DMS 273 treated with DMSO at 0.1 percent for 48 hours (cell line): ENCODE results near the gene DNAH7.
"Not testable (repeated sequence)": the region's sequence is repeated elsewhere in the genome, so short reads cannot be mapped to it uniquely, and the experiment has no call there.

Experiments used
- DNase-seq: peaks from one replicate; lab custom pipeline; 2025; lab: John Stamatoyannopoulos, UW

Gene DNAH7

DNA sequence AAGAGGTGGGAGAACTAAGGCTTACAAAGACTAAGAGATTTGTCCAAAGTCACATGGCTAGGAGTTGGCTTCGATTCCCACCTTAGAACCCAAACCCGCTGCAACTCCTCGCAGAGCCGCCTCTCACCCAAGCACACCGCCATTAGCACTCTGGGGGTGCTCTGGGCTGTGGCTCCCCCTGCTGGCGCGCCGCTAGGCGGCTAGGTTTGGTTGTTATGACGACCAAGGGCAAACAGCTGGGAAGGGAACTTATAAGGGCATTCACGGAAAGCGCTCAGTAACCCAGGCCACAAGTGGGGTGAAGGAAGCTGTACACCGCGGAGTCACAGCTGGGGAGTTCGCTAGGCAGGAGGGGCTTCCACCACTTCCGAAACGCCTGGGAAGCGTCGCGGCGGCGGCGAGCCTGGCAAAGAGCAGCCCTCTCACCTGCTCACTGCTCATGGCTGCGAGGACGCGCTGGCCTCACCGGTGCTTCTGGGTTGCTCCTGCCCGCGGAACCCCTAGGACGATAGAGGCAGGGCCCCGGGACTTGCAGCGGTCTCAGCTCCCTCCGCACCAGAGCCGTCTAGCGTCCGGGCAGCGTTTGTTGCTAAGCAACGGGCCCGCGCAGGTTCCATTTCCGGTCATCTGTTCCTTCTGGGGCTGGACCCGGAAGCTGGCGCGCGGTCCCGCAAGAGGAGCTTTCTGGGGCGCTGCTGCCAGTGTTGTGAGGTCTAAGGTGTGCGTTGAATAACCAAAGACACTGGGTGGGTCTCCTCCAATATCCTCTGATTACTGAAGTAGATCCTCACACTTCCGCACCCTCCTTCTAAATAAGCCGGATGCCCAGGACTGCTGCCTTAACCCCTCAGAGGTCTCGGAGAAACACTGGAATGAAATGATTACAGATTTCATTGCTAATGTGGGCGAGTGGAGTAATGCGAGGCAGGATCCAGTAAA lies at the start of gene DNAH7:
TSS of gene DNAH7 (minus strand) at position 567 of the 939 bp plus-strand sequence. CDS start at position 441, 126 bp downstream.
- DNase-seq, result peak; percentile 83

DNA sequence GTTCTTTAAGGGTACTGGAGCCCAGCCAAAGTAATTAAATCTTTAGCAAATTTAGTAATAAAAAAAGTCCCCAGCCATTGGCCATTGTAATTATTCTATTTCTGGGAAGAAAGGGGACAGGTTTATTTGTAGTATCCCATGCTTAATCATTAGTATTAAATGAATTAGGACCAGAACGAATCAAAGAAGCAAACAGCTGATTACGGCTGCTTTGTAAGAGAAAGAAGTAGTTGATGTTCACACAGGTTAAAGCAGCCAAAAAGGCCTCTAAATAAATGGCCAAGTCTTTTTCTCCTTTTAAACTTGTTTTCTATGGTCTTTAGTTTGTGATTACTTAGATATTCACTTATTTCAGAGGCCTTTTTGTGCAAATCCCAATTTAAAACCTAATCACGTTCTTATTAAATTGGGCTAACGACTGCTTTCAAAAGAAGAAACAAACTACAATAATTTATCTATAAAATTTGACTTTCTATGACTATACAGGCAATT lies 48.6 kb upstream of the DNAH7 start:
- no peak for DNase-seq

DNA sequence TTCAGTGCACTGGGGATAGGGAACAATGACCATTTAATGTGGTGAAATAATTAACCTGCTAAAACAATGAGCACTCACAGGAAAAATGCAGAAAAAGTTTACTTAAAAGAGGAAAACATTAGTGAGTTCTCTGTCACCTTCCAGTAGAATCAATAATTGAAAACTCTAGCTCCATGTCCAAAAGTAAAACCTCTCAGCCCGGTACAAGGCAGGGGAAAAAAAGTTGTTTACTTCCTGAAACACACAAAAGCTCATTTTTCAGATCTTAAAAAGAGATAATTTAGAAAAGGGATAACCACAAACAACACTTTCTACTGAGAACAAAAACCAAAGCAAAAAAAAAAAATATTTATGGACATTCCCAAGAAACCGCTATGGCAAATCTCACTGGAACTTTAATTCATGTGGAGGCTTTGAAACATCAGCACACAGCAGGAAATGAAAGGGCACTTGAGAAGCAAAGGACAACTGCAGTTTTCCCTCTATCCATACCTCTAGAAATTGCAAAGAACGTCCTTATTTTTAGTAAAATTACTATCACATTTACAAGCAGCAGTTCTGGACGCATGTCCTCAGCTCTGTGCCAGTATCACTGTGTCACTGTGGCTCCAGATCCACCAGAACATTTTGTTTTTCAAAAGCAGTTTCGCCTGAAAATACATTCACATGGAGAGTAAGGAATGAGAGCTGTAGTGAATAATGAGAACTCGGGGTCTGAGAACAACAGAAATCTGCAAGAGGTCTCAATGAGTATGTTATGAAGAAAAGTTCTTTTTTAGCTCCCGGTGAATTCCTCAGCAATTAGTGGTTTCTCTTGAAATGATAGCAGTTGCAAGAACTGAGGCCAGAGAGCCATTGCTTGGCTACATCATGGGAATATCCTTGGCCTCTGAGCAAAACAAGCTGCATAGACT lies 44.7 kb upstream of the DNAH7 start:
- DNase-seq, result no peak

DNA sequence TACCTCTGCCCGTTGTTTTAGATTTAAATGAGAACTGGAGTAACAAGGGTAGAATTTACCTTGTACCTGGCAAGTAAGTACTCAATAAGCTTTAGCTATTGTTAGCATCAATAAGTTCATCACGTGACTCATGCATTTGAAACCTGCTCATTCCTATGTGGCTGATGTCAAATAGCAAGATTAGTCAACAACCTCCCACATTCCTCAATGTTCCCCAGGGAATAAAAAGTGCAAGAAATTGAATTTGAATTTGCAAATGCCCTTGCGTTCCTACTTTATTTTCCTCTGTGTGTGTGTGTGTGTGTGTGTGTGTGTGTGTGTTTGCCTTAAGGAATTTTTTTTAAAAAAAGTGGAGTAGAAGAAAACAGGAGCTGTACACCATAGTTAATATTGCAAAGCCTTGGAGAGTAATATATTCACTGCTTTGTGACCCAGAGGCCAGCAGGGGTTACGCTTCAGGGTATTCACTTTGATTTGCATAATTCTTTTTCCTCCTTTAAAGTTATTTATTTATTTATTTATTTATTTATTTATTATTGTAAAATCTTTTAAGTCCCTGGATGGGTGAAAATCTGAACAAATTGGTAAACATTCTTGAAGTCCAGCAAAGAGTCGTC lies 43.9 kb upstream of the DNAH7 start:
- DNase-seq, result no peak

DNA sequence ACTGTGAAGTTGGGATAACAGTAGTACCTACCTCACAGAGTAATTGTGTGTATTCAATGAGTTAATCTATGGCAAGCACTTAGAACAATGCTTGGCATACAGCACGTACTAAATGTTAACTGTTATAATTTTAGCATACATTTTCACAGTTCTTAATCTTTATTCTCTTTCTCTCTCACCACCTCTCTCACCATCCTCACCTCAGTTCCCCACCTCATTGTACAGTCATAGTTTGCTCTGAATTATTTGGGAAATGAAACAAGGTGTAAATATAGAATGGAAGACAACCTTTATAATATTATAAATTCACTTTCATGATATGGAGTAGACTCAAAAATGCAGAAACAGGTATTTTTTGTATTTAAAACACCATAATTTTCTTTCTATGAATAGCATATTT lies 40.0 kb upstream of the DNAH7 start:
- DNase-seq, result no peak

DNA sequence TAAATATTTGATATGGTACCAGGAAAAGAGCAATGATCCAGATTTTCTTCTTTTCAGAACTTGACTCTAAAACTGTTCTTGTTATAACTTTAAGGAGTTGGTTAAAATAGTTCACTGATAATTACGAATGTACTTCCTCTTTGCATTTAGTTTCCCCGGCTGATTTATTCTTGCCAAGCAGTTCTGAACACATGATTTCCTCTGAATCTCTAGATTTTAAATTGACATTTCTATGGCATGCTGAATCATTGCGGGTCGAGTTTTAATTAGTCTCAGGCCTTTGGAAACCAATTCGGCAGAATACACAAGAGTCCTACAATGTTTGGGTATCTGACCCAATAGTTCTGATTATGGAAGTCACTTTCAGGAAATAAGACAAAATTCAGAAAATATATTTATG lies 37.3 kb upstream of the DNAH7 start:
- no peak for DNase-seq

DNA sequence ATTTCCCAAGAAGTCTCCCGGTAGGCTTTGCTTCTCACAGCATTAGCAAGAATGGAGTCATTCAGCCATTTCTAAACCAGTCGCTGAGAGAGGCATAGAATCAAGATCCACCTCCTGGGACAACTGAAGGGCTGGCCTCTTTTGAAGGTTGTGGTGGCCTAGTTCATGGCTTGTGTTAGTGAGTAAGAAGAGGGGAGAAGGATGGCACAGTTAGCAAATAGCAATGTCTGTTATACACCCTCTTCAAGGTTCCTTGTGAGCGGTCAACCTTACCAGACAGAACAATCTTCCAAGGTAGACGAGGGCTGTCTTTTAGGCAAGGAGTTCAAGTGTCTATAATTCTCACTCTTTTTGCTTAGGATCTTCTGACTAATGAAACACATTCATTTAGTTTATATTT lies 35.4 kb upstream of the DNAH7 start:
- DNase-seq, result no peak

DNA sequence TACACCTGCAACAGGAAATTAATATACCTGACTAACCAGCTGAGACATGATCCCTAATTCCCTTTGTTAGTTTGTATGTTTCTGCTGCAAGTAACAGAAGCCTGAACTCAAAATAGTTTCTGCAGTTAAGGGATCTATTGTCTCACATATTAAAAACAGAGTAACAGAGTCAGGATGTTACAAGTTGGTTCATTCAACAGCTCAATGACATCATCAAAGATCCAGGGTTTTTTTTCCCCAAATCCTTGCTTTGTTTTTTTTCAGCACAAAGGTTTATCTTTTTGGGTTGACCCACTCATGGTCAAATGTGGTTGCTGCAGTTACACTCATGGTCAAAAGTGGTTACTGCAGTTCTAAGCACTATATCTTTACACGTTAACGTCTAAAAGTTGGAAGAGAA lies 35.0 kb upstream of the DNAH7 start:
- DNase-seq, result no peak

DNA sequence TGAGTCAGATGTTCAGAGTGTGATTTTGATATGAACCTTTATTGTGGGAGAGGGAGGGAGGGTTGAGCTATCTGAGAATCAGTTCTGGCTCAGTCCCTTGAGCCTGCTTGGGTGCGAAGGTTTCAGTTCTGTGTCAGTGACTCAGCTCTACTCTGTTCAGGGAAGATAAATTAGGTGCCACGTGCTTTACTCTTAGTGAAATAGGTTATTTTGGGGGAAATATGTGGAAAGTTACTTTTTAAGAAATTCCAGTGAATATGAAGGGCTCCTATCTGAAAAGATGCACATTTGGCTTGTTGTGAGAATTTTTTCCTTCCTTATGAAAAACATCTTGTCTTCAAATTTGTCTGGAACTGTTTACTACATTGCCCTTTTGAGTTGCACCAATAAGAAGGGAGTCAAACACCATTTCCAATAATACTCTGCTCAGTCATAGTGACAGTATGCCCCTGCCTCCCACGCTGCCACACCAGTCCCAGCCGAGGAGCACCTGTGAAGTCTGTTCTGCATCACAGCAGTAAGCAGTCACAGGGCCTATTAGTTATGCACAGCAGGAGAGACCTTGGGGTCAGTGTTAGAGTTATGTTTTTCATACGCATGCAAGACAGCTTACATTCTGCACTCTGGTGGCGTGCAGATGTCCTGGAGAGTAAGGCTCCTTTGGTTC lies 32.8 kb upstream of the DNAH7 start:
- no peak for DNase-seq

DNA sequence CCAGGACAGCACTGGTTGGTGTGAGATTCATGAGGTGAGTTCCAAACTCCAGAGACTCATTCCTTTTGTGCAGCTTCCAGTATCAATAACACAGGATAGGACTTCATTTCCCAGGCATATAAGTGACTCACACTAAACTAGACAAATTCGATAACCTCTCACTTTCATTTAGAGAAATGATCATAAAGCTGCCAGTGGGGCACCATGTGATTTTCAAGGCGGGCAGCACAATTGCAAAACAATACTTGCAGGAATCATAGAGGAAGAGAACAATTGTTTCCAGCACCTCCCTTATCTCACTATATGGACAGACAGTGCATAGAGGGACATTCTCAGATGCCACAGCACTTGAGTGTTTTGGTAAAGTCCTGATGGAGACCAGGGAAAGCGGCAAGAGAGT lies 31.3 kb upstream of the DNAH7 start:
- no peak for DNase-seq

DNA sequence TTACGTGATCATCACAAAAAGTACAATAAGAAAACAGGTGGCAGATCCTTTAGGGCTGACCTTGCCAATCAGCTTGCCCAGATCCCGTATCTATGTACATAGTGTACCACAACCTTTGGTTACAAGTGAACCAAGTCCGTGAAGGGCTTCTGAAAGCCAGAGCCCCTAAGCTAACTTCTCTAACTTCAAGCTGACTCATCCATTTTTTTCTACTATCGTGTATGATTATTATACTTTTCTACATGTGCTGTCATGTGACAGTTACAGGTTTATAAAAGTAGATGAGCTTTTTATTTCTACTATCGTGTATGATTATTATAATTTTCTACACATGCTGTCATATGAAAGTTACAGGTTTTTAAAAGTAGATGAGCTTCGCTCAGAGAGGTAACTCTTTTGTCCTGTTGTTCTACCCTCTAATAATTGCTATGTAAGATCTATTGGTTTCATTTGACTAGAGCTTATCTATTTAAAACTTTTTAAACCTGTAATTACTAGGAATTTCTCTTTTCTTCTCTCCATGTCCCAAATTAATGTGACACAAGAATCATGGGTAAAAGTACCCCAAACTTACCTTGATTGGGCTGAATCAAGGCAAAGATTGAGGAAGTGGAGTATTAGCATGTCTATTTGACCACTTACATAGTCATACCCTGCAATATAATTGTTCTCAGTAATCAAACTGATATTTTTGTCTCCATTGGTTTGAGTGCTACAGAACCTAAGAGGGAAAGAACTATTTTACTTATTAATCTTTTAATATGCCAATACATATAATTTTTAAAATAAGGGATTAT lies 29.4 kb upstream of the DNAH7 start:
- no peak for DNase-seq

DNA sequence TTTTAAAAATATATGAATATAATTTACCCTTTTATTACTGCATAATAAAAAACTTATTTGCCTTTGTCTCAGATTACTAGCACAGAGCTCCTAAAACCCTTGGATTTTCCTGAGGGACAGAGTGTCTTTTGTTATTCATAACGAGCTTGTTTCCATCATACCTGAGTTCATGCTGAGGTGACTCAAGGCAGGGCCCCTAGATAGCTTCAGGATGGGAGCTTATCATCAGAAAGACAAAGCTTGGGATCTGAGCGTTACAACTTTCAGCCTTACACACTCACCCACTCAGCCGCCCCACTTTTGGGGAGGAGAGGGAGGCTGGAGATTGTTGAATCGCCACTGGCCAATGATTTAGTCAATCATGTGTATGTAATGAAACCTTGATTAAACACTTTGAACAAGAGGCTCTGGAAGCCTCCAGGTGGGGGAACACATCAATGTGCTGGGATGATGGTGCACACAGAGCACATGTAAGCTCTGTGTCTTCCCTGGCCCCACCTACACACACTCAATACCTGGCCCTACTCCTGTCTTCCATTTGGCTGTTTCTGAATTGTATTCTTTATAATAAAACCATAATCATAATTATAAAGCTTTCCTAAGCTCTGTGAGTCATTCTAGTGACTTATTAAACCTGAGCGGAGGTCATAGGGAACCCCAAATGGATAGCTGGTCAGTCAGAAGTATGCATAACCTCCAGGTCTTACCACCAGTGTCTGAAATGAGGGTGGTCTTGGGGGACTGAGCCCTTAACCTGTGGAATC lies 28.5 kb upstream of the DNAH7 start:
- DNase-seq, result no peak

DNA sequence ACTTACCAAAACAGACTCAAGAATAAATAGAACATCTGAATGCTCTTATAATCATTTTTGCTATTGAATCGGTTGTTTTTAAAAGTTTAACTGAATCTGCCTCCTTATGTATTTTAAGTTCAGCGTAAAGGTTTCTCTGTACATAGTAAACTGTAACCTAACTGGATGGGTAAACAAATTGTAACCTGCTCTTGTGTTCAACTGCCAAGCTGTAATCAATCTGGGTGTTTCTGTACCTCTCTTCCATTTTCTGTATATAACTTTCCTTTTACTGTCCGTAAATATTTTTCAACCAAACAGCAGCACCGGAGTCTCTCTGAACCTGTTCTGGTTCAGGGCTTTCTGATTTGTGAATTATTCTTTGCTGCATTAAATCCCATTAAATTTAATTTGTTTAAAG lies 27.6 kb upstream of the DNAH7 start:
- no peak for DNase-seq

DNA sequence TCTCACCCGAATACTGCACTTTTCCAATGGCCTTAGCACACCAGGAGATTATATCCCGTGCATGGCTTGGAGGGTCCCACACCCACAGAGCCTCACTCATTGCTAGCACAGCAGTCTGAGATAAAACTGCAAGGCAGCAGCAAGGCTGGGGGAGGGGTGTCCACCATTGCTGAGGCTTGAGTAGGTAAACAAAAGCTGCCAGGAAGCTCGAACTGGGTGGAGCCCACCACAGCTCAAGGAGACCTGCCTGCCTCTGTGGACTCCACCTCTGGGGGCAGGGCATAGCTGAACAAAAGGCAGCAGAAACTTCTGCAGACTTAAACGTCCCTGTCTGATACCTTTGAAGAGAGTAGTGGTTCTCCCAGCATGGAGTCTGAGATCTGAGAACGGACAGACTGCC lies 20.8 kb upstream of the DNAH7 start:
- DNase-seq, result not testable (repeated sequence)

DNA sequence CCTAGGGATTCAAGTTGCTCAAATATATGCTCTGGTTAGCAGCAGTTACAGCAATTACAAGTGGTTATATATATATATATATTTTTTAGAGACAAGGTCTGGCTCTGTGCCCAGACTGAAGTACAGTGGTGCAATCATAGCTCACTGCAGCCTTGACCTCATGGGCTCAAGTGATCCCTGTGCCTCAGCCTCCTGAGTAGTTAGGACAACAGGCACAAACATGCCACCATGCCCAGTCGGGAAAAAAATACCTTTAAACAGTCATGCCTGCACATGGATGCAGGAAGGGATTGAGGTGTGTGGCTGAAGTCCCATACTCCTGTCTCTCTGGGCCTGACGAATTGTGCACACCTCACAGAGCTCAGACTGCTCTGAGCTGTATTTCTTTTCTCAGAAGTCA lies 19.6 kb upstream of the DNAH7 start:
- DNase-seq, result no peak

DNA sequence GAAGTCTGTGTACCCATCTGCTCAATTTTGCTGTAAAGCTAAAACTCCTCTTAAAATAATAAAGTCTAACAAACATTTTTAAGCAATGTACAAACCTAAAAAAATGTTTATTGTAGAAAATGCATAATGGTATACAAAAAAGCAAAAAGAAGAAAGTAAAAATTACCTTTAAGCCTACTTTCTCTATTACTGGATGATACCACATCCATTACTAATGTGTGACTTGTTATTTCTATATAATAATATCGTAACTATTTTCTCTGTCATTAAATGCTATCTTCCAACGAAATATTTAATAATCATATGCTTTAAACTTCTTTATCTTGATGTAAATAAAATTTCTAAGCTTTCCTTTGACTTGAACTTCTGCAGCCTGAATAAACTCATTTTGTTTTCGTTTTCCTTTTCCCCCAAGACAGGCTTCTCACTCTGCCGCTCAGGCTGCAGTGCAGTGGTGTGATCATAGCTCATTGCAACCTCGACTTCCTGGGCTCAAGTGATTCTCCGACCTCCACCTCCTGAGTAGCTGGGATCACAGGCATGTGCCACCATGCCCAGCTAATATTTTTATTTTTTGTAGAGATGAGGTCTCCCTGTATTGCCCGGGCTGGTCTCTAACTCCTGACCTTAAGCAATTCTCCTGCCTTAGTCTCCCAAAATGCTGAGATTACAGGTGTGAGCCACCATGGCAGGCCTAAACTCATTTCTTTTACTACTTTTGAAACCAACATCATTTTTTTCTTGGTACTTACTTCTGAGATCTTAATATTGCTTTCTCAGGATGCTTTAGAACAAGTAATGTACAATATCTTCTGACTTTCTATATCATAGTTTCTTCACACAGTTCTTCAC lies 18.1 kb upstream of the DNAH7 start:
- no peak for DNase-seq

DNA sequence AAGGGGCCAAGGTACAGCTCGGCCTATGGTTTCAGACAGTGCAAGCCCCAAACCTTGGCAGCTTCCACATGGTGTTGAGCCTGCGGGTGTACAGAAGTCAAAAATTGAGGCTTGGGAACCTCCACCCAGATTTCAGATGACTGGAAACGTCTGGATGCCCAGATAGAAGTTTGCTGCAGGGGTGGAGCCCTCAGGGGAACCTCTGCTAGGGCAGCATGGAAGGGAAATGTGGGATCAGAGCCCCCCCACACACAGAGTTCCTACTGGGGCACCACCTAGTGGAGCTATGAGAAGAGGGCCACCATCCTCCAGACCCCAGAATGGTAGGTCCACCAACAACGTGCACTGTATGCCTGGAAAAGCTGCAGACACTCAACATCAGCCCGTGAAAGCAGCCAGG lies 15.0 kb upstream of the DNAH7 start:
- no peak for DNase-seq

DNA sequence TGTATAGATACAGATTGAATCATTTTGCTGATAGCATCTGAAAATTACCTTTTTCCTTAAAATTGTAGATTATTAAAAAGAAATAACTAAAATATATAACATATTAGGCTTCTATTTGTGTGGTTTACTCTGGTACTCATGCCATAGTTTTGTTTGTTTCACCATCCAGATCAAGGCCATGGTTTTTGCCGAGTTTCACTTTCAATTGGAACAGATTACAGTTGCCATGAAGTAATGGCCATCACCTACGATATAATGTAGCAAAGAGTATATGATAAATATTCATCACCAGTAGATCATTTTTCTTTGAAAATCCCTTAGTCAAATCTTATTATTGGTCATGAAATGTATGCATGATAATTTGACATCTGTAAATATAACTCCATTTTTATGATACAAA lies 11.9 kb upstream of the DNAH7 start:
- no peak for DNase-seq

DNA sequence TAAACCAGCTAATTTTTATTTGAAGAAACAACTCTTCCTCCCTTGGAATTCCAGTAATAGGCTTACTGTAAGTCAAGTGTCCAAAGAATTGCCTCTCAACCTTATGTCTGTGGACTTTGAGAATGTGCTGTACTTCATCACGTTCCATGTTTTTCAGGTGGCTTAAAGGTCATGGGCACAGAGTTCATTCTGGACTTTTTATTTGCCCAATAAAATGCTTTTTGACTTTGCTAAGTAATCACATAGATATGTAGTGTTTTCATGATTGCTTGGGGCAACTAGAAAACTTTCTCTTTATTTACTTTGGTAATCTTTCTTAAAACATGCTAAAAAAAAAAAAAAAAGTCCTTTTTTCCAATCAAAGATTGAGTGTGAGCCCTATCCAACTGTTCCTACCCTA lies 10.4 kb upstream of the DNAH7 start:
- no peak for DNase-seq
